ENCODE data around the gene TLL2. TPM values are rescaled to one million over a fixed set of nuclear protein-coding genes. Genes with fewer than 3 reads are reported as not detected.

TLL2 gene
- total and polyA plus RNA-seq, 2 experiments from 2014 or later = 2.6 to 3.0 TPM

DNA sequence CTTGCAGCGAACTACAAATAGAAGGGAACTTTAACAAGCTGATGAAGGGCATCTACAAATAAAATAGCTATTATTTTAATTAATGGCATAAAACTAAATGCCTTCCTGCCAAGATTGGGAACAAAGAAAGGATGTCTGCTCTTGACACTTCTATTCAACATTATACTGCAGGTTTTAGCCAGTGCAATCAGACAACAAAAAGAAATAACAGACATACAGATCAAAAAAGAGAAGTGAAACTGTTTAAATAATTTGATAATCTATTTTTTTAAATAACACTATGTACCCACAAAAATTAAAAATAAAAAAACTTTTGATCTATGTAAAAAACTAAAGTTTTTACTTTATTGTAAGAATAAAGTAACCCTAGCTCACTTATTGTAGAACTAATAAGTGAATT, 22.4 kb upstream of the TLL2 start:
- Histone ChIP-seq H3K36me3 (ENCODE audit: insufficient read depth) (peaks cover 3% of the 10 kb centered on the region), H3K27me3 (ENCODE audit: insufficient read depth) (no peaks in the 10 kb centered on the region), H3K27ac (ENCODE audit: low read depth) (no peak overlapping the region), H3K79me2 (replicated peaks; ENCODE audit: insufficient read depth) (peaks cover 37% of the 10 kb centered on the region), H3F3A (replicated peaks; ENCODE audit: low read depth) (no peaks in the 10 kb centered on the region), H3K4me3 (no peak overlapping the region), H4K20me1 (replicated peaks; ENCODE audit: insufficient read depth) (peaks cover 6% of the 10 kb centered on the region; the same call in 1 of the 2 replicates), H3K4me2 (no peak overlapping the region), H3K9me2 (ENCODE audit: insufficient read depth) (no peaks in the 10 kb centered on the region), H2AFZ (no peak overlapping the region), H3K4me1 (ENCODE audit: insufficient read depth) (no peaks in the 10 kb centered on the region)
- no peaks in the 10 kb centered on the region for H3K27me3 Mint-ChIP-seq (ENCODE audit: insufficient read depth, low read depth, poor library complexity)
- no peaks in the 10 kb centered on the region for H3K9me3 Mint-ChIP-seq
- H3K4me1 Mint-ChIP-seq = no peaks in the 10 kb centered on the region
- no peak overlapping the region for H3K4me3 Mint-ChIP-seq
- ATAC-seq = no peak
- peaks cover 19% of the 10 kb centered on the region; the same call in 2 of the 3 replicates for H3K36me3 Mint-ChIP-seq (ENCODE audit: low read depth)
- no peak overlapping the region for H3K27ac Mint-ChIP-seq
- TF ChIP-seq EZH2phosphoT487 (IDR thresholded peaks at IDR 0.05; ENCODE audit: unreplicated experiment) = no peak
- no peak for TF ChIP-seq STAT1 (IDR thresholded peaks at IDR 0.05; ENCODE audit: unreplicated experiment)
- TF ChIP-seq, protein P1, sequence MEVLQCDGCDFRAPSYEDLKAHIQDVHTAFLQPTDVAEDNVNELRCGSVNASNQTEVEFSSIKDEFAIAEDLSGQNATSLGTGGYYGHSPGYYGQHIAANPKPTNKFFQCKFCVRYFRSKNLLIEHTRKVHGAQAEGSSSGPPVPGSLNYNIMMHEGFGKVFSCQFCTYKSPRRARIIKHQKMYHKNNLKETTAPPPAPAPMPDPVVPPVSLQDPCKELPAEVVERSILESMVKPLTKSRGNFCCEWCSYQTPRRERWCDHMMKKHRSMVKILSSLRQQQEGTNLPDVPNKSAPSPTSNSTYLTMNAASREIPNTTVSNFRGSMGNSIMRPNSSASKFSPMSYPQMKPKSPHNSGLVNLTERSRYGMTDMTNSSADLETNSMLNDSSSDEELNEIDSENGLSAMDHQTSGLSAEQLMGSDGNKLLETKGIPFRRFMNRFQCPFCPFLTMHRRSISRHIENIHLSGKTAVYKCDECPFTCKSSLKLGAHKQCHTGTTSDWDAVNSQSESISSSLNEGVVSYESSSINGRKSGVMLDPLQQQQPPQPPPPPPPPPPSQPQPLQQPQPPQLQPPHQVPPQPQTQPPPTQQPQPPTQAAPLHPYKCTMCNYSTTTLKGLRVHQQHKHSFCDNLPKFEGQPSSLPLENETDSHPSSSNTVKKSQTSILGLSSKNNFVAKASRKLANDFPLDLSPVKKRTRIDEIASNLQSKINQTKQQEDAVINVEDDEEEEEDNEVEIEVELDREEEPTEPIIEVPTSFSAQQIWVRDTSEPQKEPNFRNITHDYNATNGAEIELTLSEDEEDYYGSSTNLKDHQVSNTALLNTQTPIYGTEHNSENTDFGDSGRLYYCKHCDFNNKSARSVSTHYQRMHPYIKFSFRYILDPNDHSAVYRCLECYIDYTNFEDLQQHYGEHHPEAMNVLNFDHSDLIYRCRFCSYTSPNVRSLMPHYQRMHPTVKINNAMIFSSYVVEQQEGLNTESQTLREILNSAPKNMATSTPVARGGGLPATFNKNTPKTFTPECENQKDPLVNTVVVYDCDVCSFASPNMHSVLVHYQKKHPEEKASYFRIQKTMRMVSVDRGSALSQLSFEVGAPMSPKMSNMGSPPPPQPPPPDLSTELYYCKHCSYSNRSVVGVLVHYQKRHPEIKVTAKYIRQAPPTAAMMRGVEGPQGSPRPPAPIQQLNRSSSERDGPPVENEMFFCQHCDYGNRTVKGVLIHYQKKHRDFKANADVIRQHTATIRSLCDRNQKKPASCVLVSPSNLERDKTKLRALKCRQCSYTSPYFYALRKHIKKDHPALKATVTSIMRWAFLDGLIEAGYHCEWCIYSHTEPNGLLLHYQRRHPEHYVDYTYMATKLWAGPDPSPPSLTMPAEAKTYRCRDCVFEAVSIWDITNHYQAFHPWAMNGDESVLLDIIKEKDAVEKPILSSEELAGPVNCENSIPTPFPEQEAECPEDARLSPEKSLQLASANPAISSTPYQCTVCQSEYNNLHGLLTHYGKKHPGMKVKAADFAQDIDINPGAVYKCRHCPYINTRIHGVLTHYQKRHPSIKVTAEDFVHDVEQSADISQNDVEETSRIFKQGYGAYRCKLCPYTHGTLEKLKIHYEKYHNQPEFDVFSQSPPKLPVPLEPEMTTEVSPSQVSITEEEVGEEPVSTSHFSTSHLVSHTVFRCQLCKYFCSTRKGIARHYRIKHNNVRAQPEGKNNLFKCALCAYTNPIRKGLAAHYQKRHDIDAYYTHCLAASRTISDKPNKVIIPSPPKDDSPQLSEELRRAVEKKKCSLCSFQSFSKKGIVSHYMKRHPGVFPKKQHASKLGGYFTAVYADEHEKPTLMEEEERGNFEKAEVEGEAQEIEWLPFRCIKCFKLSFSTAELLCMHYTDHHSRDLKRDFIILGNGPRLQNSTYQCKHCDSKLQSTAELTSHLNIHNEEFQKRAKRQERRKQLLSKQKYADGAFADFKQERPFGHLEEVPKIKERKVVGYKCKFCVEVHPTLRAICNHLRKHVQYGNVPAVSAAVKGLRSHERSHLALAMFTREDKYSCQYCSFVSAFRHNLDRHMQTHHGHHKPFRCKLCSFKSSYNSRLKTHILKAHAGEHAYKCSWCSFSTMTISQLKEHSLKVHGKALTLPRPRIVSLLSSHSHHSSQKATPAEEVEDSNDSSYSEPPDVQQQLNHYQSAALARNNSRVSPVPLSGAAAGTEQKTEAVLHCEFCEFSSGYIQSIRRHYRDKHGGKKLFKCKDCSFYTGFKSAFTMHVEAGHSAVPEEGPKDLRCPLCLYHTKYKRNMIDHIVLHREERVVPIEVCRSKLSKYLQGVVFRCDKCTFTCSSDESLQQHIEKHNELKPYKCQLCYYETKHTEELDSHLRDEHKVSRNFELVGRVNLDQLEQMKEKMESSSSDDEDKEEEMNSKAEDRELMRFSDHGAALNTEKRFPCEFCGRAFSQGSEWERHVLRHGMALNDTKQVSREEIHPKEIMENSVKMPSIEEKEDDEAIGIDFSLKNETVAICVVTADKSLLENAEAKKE (CRISPR knock-in tag; IDR thresholded peaks at IDR 0.05) = no peak
- no peak for TF ChIP-seq ZNF331 (CRISPR knock-in tag; IDR thresholded peaks at IDR 0.05; ENCODE audit: low read depth)
- no peak for TF ChIP-seq EZH2 (IDR thresholded peaks at IDR 0.05; ENCODE audit: low read depth, unreplicated experiment)
- no peak for TF ChIP-seq CREB1 (CRISPR knock-in tag; IDR thresholded peaks at IDR 0.05; ENCODE audit: low read depth)
- TF ChIP-seq NANOG (IDR thresholded peaks at IDR 0.05; ENCODE audit: borderline replicate concordance) = no peak
- DNase-seq (ENCODE audit: low spot score) = no peak

DNA sequence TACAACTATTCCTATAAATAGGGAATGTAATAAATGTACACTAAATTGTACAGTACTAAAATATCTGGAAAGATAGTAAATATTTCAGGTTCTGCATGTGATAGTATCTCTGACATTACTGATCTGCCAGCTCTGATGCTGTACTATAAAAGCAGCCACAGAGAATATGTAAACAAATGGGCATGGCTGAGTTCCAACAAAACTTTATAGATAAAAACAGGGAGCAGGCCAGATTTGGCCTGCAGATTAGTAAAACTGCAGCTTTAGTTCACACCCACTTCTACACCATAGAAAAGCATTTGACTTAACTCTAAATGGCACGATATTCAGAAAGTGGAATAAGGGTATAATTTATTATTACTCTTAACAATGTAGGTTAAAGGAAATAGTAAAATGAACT, 18.8 kb upstream of the TLL2 start:
- Mint-ChIP-seq H3K4me3 (no peak overlapping the region), H3K9me3 (no peaks in the 10 kb centered on the region), H3K27ac (no peak overlapping the region), H3K36me3 (ENCODE audit: low read depth) (peaks cover 9% of the 10 kb centered on the region), H3K27me3 (ENCODE audit: insufficient read depth, low read depth, poor library complexity) (no peaks in the 10 kb centered on the region), H3K4me1 (no peaks in the 10 kb centered on the region)
- DNase-seq (ENCODE audit: low spot score) (no peak), ATAC-seq (no peak)
- TF ChIP-seq, protein P2, sequence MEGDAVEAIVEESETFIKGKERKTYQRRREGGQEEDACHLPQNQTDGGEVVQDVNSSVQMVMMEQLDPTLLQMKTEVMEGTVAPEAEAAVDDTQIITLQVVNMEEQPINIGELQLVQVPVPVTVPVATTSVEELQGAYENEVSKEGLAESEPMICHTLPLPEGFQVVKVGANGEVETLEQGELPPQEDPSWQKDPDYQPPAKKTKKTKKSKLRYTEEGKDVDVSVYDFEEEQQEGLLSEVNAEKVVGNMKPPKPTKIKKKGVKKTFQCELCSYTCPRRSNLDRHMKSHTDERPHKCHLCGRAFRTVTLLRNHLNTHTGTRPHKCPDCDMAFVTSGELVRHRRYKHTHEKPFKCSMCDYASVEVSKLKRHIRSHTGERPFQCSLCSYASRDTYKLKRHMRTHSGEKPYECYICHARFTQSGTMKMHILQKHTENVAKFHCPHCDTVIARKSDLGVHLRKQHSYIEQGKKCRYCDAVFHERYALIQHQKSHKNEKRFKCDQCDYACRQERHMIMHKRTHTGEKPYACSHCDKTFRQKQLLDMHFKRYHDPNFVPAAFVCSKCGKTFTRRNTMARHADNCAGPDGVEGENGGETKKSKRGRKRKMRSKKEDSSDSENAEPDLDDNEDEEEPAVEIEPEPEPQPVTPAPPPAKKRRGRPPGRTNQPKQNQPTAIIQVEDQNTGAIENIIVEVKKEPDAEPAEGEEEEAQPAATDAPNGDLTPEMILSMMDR (conservative IDR thresholded peaks at IDR 0.05; ENCODE audit: low read depth in 2 of 2) = no peak
- TF ChIP-seq ZNF114 (CRISPR knock-in tag; IDR thresholded peaks at IDR 0.05) (no peak), ZNF331 (CRISPR knock-in tag; IDR thresholded peaks at IDR 0.05; ENCODE audit: low read depth) (no peak)
- H3K79me2 ChIP-seq (replicated peaks; ENCODE audit: insufficient read depth) = peaks cover 21% of the 10 kb centered on the region
- no peak overlapping the region for H3K27ac ChIP-seq (ENCODE audit: low read depth)
- peaks cover 9% of the 10 kb centered on the region; the same call in 1 of the 2 replicates for H4K20me1 ChIP-seq (replicated peaks; ENCODE audit: insufficient read depth)
- no peaks in the 10 kb centered on the region for H3K27me3 ChIP-seq (ENCODE audit: insufficient read depth)
- H3K36me3 ChIP-seq (ENCODE audit: insufficient read depth) = peaks cover 8% of the 10 kb centered on the region; the same call in 1 of the 2 replicates
- H3K4me2 ChIP-seq = no peak overlapping the region
- H3K9me2 ChIP-seq (ENCODE audit: insufficient read depth) = no peaks in the 10 kb centered on the region
- no peaks in the 10 kb centered on the region for H3F3A ChIP-seq (replicated peaks; ENCODE audit: low read depth)
- H2AFZ ChIP-seq = no peak overlapping the region
- no peaks in the 10 kb centered on the region for H3K4me1 ChIP-seq (ENCODE audit: insufficient read depth)
- no peak overlapping the region for H3K4me3 ChIP-seq
